GM12878 (cell line): ENCODE measurements around the gene DGCR8. TPM values are rescaled to one million over a fixed set of nuclear protein-coding genes. Genes with fewer than 3 reads are reported as not detected.

Source experiments
- ATAC-seq: fragments of 200-7000 bp; cut with Tn5 transposase; 3 replicates; pipeline ENCODE4 v1.9.1; 2020; ENCODE audit warnings: mild to moderate bottlenecking, moderate library complexity
- BruUV-seq: library from RNA; stranded (reverse); fragments of 400-500 nt; replicated peaks from 2 replicates; lab custom pipeline; 2021; lab: Mats Ljungman, UMichigan
- CTCF ChIA-PET: fragments of 300-600 bp; sonication (Branson Sonifier 250); formaldehyde crosslinking; extraction: SDS; loops from one replicate; lab custom pipeline; 2021; ENCODE audit warnings: inconsistent platforms; lab: Yijun Ruan, JAX
- POLR2A ChIA-PET: fragments of 350-600 bp; formaldehyde crosslinking; extraction: SDS; loops from one replicate; lab custom pipeline; 2021; ENCODE audit warnings: inconsistent platforms; lab: Charles Lee
- RAD21 ChIA-PET: fragments of 300-600 bp; sonication (Branson Sonifier 250); formaldehyde crosslinking; loops from one replicate; lab custom pipeline; 2023; ENCODE audit warnings: antibody characterized with exemption; ENCODE audit not compliant: unreplicated experiment; lab: Charles Lee
- SMC1A ChIA-PET: fragments of 300-600 bp; sonication (Branson Sonifier 250); formaldehyde crosslinking; loops from one replicate; lab custom pipeline; 2023; ENCODE audit not compliant: unreplicated experiment, uncharacterized antibody; lab: Charles Lee
- DNase-seq: peaks from one replicate; pipeline ENCODE4 v3.0.0-alpha.2; 2011; ENCODE audit warnings: low read depth, low spot score
- FAIRE-seq: peaks from 3 replicates; lab custom pipeline; 2011; peaks lifted over from hg19 to GRCh38; lab: Jason Lieb, UNC
- H2AFZ ChIP-seq: 2 replicates; pipeline ENCODE4 v1.6.0; 2011; ENCODE audit warnings: low read depth, low read length, control low read depth; ENCODE audit not compliant: control insufficient read depth
- H3K27ac ChIP-seq: 2 replicates; pipeline ENCODE4 v1.5.1; 2011; ENCODE audit warnings: control low read depth; ENCODE audit not compliant: control insufficient read depth, insufficient read depth
- H3K27me3 ChIP-seq, 2 experiments: replicated peaks in 1 of 2; 2 replicates each; pipeline versions ENCODE4 v1.6.0 to v1.6.1; 2011; ENCODE audit warnings: low read length in 1 of 2; ENCODE audit not compliant: control insufficient read depth in 2 of 2, insufficient read depth in 2 of 2
- H3K36me3 ChIP-seq, 2 experiments: 2 replicates each; pipeline ENCODE4 v1.5.1; 2011; ENCODE audit warnings: low read length in 1 of 2; ENCODE audit not compliant: control insufficient read depth in 2 of 2, insufficient read depth in 2 of 2
- H3K4me1 ChIP-seq: 2 replicates; pipeline ENCODE4 v1.6.1; 2011; ENCODE audit warnings: mild to moderate bottlenecking, low read length, moderate library complexity, mixed read lengths; ENCODE audit not compliant: control insufficient read depth, insufficient read depth
- H3K4me2 ChIP-seq: 2 replicates; pipeline ENCODE4 v1.6.0; 2011; ENCODE audit warnings: control low read depth; ENCODE audit not compliant: control insufficient read depth, insufficient read depth
- H3K4me3 ChIP-seq: fragments of 200-600 bp; sonication (generic); 2 replicates; pipeline ENCODE4 v1.5.1; 2016
- H3K79me2 ChIP-seq: 2 replicates; pipeline ENCODE4 v1.6.0; 2011; ENCODE audit warnings: low read length; ENCODE audit not compliant: control insufficient read depth, insufficient read depth
- H3K9ac ChIP-seq: 2 replicates; pipeline ENCODE4 v1.8.0; 2011; ENCODE audit warnings: low read length, control low read depth, mixed read lengths; ENCODE audit not compliant: control insufficient read depth, insufficient read depth
- H3K9me3 ChIP-seq: replicated peaks from 3 replicates; pipeline ENCODE4 v1.5.1; 2011; ENCODE audit warnings: mild to moderate bottlenecking, low read length; ENCODE audit not compliant: control insufficient read depth, insufficient read depth
- H4K20me1 ChIP-seq: 2 replicates; pipeline ENCODE4 v1.6.0; 2011; ENCODE audit not compliant: control insufficient read depth, insufficient read depth
- CBX3 ChIP-seq: fragments of 200-600 bp; sonication (generic); IDR thresholded peaks from 2 replicates; pipeline ENCODE4 v1.6.1; 2016; ENCODE audit warnings: low read depth, borderline replicate concordance
- FOXK2 ChIP-seq: fragments of 450-650 bp; IDR thresholded peaks from 2 replicates; pipeline ENCODE4 v1.6.1; 2017; ENCODE audit warnings: mild to moderate bottlenecking, moderate library complexity
- JUND ChIP-seq: IDR thresholded peaks from 2 replicates; pipeline ENCODE4 v1.6.1; 2012; ENCODE audit warnings: low read depth, mild to moderate bottlenecking, low read length, improper control_type of control experiment, moderate library complexity
- KLF5 ChIP-seq: fragments of 450-650 bp; IDR thresholded peaks from 2 replicates; pipeline ENCODE4 v1.6.1; 2014; ENCODE audit warnings: mild to moderate bottlenecking; ENCODE audit not compliant: partially characterized antibody
- MYC ChIP-seq: IDR thresholded peaks from 2 replicates; pipeline ENCODE4 v1.6.1; 2011; ENCODE audit warnings: mild to moderate bottlenecking, low read length, moderate library complexity, inconsistent platforms; ENCODE audit not compliant: insufficient read depth, insufficient replicate concordance, insufficient read length, severe bottlenecking
- POLR2AphosphoS5 ChIP-seq: IDR thresholded peaks from 2 replicates; pipeline ENCODE4 v1.6.1; 2011; ENCODE audit warnings: mild to moderate bottlenecking, low read length, inconsistent platforms
- RAD21 ChIP-seq: IDR thresholded peaks from 2 replicates; pipeline ENCODE4 v1.6.1; 2011; ENCODE audit warnings: mild to moderate bottlenecking, low read depth, low read length, moderate library complexity; ENCODE audit not compliant: insufficient read depth
- RFX5 ChIP-seq: IDR thresholded peaks from 2 replicates; pipeline ENCODE4 v1.6.1; 2011; ENCODE audit warnings: low read depth, low read length, improper control_type of control experiment
- RUNX3 ChIP-seq: IDR thresholded peaks from 2 replicates; pipeline ENCODE4 v1.6.1; 2012; ENCODE audit warnings: low read length, inconsistent platforms
- SIX5 ChIP-seq: IDR thresholded peaks from 2 replicates; pipeline ENCODE4 v1.6.1; 2011; ENCODE audit warnings: mild to moderate bottlenecking, low read depth, low read length, moderate library complexity; ENCODE audit not compliant: severe bottlenecking
- SMC3 ChIP-seq: IDR thresholded peaks from 2 replicates; pipeline ENCODE4 v1.6.1; 2011; ENCODE audit warnings: low read length, improper control_type of control experiment, borderline replicate concordance
- SREBF2 ChIP-seq: IDR thresholded peaks from 2 replicates; pipeline ENCODE4 v1.6.1; 2012; ENCODE audit warnings: mild to moderate bottlenecking, low read length
- SUPT20H ChIP-seq: IDR thresholded peaks from 2 replicates; pipeline ENCODE4 v1.6.1; 2011; ENCODE audit warnings: low read depth, mild to moderate bottlenecking, low read length, moderate library complexity, borderline replicate concordance; ENCODE audit not compliant: control insufficient read depth
- ZBTB4 ChIP-seq: fragments of 450-650 bp; formaldehyde crosslinking; IDR thresholded peaks from 2 replicates; pipeline ENCODE4 v1.4.0; 2022; ENCODE audit warnings: mild to moderate bottlenecking, moderate library complexity
- ZNF622 ChIP-seq: fragments of 450-650 bp; IDR thresholded peaks from 2 replicates; pipeline ENCODE4 v1.6.1; 2017; ENCODE audit warnings: mild to moderate bottlenecking, inconsistent platforms
- WGBS: methylation state at CpG from one replicate; pipeline ENCODE4 v1.1.6; 2016; ENCODE audit warnings: low lambda C conversion rate; ENCODE audit not compliant: insufficient replicate concordance, insufficient coverage; ENCODE audit errors: missing lambda C conversion rate; 5-methylcytosine and 5-hydroxymethylcytosine counted together
- in situ Hi-C: fragments of 300-500 bp; cut with MboI; formaldehyde crosslinking; loops from 9 replicates; pipeline ENCODE4 v1.14.3; 2018; ENCODE audit warnings: mixed read lengths
- intact Hi-C: fragments of 100-400 bp; cut with micrococcal nuclease; formaldehyde crosslinking; loops from one replicate; pipeline ENCODE4 v1.14.2; 2022; ENCODE audit not compliant: unreplicated experiment
- polyA plus RNA-seq, 11 experiments: library from polyadenylated mRNA; depleted of rRNA in 4 of 11; unstranded in 6 of 11; stranded (reverse) in 5 of 11; fragments of >200 nt; fragmentation: Nextera tagmentation in 4 of 11; fragmentation: Illumina TruSeq in 1 of 11; extraction: Ambion mirVana in 4 of 11; extraction: Trizol in 1 of 11; gene quantifications; 1 replicate in 1 of 11; 2 replicates in 10 of 11; pipeline versions ENCODE4 v1.2.1 to v1.2.3, GENCODE V29; 2011 to 2016; ENCODE audit warnings: inconsistent platforms in 2 of 11, missing spikeins in 2 of 11, low read depth in 1 of 11
- total RNA-seq, 4 experiments: library from RNA; depleted of rRNA in 3 of 4; stranded (reverse); fragments of >200 nt in 3 of 4; fragmentation: Illumina TruSeq in 1 of 4; extraction: Trizol in 1 of 4; gene quantifications; 2 replicates each; pipeline versions ENCODE4 v1.2.1 to v1.2.3, GENCODE V29; 2013 to 2021

The DGCR8 gene
- total and polyA plus RNA-seq, 10 of the 15 experiments (the other 5 are each of a cell fraction or from before 2014, with no cell fraction given) = 1.2 to 35.1 (median 17.2) TPM

GRCh38 chr22:20142711-20143621, 62.9 kb downstream of the DGCR8 start:
- BruUV-seq = no TSS peak
- in situ Hi-C loops = no loop called here

GRCh38 chr22:20143883-20144665, 64.0 kb downstream of the DGCR8 start:
- Histone ChIP-seq H3K9me3 (no peaks in the 10 kb centered on the region), H3K4me2 (no peak overlapping the region), H3K4me3 (no peak overlapping the region), H4K20me1 (no peaks in the 10 kb centered on the region), H3K27me3 (no peaks in the 10 kb centered on the region), H3K4me1 (peaks cover 4% of the 10 kb centered on the region; the same call in 1 of the 2 replicates), H3K9ac (no peak overlapping the region), H3K36me3 (no peaks in the 10 kb centered on the region; a peak in 1 of 4 replicates), H3K27ac (no peak overlapping the region), H3K79me2 (no peaks in the 10 kb centered on the region), H2AFZ (no peak overlapping the region)
- ChIA-PET RAD21 (no interaction called here), CTCF (no interaction called here), SMC1A (no interaction called here), POLR2A (no interaction called here)
- DNase-seq (no peak), ATAC-seq (no peak), FAIRE-seq (no peak)
- 88% methylated on average over 19 of the region's 19 CpGs for WGBS
- in situ Hi-C loops = no loop called here
- no TSS peak for BruUV-seq
- intact Hi-C loops = no loop called here
- TF ChIP-seq SREBF2 = no peak
- no peak for TF ChIP-seq CBX3
- TF ChIP-seq RUNX3 = no peak
- TF ChIP-seq SIX5 = no peak
- TF ChIP-seq ZNF622 = no peak
- TF ChIP-seq FOXK2 = no peak
- no peak for TF ChIP-seq MYC
- no peak for TF ChIP-seq KLF5
- no peak for TF ChIP-seq SUPT20H
- TF ChIP-seq RAD21 = no peak
- TF ChIP-seq ZBTB4 (CRISPR knock-in tag) = no peak

More at GRCh38 chr22:20142711-20143621, 62.9 kb downstream of the DGCR8 start:
- SMC1A ChIA-PET = no interaction called here
- FAIRE-seq (no peak), ATAC-seq (no peak), DNase-seq (no peak)
- no peaks in the 10 kb centered on the region for H3K27me3 ChIP-seq
- H3K79me2 ChIP-seq = no peaks in the 10 kb centered on the region
- CTCF ChIA-PET = no interaction called here
- peaks cover 4% of the 10 kb centered on the region; the same call in 1 of the 2 replicates for H3K4me1 ChIP-seq
- H3K9me3 ChIP-seq = no peaks in the 10 kb centered on the region
- RAD21 ChIA-PET = no interaction called here
- no peak overlapping the region for H3K4me2 ChIP-seq
- WGBS = 93% methylated on average over 56 of the region's 65 CpGs
- intact Hi-C loops = no loop called here
- H3K9ac ChIP-seq = no peak overlapping the region
- no peak overlapping the region for H3K4me3 ChIP-seq
- H2AFZ ChIP-seq = no peak overlapping the region
- POLR2A ChIA-PET = no interaction called here
- no peak overlapping the region for H3K27ac ChIP-seq
- no peaks in the 10 kb centered on the region; a peak in 1 of 4 replicates for H3K36me3 ChIP-seq
- no peak for TF ChIP-seq SMC3
- TF ChIP-seq POLR2AphosphoS5 = no peak
- TF ChIP-seq JUND = no peak
- no peak for TF ChIP-seq RFX5
- TF ChIP-seq, all 136 proteins: peak for 0
- H4K20me1 ChIP-seq = no peaks in the 10 kb centered on the region
